CD4-positive, alpha-beta T cell treated with Interleukin-2 at 100 ng/mL for 4 hours (primary cell): Measurements from ENCODE around the gene CEP135.
"Not testable (repeated sequence)": the region's sequence is repeated elsewhere in the genome, so short reads cannot be mapped to it uniquely, and the experiment has no call there.

Experiments used
- DNase-seq: peaks from one replicate; pipeline ENCODE4 v3.0.0-alpha.2; 2020; ENCODE audit warnings: low spot score

CEP135 gene

GRCh38 chr4:55941881-55942396 lies 6.8 kb upstream of the CEP135 start:
- no peak for DNase-seq

- no peak for DNase-seq
Measured at GRCh38 chr4:55947254-55947882, 1.4 kb upstream of the CEP135 start.

- peak; percentile 78 for DNase-seq
Measured at GRCh38 chr4:55947912-55948725, 626 bp upstream of the CEP135 start.

GRCh38 chr4:55949482-55949802 lies 697 bp downstream of the CEP135 start:
- DNase-seq = no peak

DNA sequence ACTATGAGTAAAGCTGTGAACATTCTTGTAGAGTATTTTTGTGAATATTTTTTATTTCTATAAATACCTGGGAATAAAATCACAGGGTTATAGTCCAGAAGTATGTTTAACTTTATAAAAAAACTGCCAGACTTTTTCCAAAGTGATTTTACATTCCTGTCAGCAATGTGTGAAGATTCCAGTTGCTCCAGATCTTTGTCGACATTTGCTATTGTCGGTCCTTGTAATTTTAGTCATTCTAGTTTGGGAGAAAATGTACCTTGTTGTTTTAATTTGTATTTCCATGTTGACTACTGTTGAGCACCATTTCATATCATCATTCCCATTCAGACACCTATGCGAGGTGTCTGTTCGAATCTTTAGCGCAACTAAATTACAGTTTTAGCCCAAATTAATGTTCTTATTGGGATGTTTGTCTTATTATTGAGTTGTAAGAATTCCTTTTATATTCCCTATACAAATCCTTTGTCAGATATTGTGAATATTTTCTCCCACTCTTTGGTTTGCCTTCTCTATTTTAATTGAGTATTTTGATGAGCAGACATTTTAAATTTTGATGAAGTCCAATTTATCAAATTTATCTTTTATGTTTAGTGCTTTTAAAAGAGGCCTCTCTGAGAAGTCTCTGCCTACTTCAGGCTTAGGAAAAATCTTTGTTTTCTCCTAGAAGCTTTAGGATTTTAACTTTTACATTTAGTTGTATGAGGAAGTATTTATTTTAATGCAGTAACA lies 2.6 kb downstream of the CEP135 start:
- DNase-seq = no peak

GRCh38 chr4:55955710-55956109 lies 7.0 kb downstream of the CEP135 start:
- no peak for DNase-seq

DNA sequence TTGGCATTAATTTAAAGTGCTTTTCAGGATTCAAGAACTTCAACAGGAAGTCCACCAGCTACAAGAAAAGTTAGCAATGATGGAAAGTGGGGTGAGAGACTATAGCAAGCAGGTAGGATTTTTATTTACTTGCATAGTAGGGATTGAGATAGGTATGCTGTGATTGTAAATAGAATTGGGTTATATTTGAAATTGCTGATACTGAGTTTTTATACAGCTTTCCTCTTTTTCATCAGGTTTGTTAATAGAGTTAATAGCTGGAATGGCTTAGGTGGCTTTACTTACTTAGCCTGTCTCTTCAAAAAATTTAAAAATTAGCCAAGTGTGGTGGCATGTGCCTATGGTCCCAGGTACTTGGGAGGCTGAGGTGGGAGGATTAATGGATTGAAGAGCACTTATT lies 10.9 kb downstream of the CEP135 start:
- no peak for DNase-seq

DNA sequence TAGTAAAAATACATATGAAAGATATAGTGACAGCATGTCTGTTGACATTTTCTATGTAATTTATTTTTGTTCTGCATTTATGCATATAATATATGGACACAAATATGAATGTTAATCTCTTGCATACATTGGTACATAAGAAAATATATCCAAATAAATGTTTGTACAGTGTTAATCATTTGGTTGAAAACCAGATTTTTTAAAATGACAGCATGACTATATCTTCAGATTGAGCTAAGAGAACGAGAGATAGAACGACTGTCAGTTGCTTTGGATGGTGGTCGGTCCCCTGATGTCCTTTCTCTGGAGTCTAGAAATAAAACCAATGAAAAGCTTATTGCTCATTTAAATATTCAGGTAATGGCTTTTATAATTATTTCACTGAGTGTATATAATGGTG lies 15.3 kb downstream of the CEP135 start:
- no peak for DNase-seq

DNA sequence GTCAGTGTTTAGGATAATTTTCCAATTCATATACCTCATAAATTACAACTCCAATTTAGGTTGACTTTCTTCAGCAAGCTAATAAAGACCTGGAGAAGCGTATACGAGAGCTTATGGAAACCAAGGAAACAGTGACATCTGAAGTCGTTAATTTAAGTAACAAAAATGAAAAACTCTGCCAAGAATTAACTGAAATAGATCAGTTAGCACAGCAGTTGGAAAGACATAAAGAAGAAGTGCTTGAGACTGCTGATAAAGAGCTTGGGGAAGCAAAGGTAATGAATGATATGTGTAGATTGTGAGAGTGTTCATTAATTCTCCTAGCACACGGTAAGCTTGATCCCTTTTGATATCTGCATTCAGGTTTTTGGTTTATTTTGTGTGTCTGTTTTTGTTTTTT lies 16.8 kb downstream of the CEP135 start:
- no peak for DNase-seq

DNA sequence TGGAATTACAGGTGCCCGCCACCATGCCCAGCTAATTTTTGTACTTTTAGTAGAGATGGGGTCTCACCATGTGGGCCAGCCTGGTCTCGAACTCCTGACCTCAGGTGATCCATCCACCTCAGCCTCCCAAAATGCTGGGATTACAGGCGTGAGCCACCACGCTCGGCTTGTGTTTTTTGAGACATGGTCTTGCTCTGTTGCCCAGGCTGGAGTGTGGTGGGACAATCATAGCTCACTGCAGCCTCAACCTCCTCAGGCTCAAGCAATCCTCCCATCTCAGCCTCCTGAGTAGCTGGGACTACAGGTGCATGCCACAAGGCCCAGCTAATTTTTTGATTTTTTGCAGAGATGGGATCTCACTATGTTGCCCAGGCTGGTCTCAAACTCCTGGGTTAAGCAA lies 17.6 kb downstream of the CEP135 start:
- not testable (repeated sequence) for DNase-seq

GRCh38 chr4:55967376-55967775 lies 18.6 kb downstream of the CEP135 start:
- no peak for DNase-seq

DNA sequence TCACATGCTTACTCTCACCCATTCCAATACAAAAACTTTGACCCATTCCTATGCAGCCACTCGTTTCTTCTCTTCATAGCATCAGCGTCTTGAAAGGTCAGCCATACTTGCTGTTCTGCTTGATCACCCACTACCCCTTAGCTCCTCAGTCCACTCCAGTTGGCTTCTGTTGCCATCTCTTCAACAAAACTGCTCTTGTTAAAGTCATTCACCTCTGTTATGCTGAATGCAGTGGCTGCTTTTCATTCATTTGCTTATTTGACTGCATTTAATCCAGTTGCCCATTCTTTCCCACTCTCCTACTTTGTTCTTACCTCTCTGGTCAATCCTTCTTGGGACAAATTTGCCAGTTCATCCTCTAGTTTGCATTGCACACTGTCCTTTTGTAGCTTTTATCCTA lies 24.9 kb downstream of the CEP135 start:
- no peak for DNase-seq

- DNase-seq = no peak
Measured at GRCh38 chr4:55977811-55978210, 29.1 kb downstream of the CEP135 start.

DNA sequence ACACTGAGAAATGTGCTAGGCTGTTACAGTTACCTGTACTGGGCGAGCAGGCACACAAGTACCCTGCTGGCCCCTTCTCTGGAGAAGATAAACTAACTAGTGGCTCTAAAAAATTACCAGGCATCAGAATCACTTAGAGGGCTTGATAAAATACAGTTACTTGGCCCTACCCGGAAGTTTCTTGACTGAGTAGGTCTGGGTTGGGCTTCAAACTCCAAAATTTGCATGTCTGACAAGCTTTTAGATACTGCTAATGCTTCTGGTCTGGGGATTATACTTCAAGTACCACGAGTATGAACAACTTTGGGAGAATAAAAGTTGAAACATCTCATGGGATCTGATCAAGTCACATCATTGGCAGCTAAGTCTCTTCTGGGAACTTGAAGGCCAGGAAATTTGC lies 30.8 kb downstream of the CEP135 start:
- DNase-seq = no peak

DNA sequence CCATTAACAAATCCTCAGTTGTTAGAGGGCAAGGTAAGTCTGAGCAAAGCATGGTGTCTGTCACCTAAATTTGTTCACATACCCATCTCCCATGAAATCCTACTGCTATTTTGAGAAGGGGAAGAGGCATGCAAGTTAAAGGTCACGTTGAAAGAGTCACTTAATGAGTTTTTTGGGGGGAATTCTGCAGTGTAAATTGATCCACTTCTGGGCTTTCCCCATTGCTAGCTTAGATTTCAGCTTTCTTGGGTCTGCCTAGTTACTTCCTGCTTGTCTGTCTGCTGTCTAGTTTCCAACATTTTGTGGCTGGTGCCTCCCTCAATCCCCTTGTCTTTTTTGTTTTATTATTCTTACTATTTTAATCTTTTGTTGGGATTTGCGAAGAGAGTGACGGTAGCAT lies 32.0 kb downstream of the CEP135 start:
- no peak for DNase-seq

GRCh38 chr4:55982976-55983375 lies 34.2 kb downstream of the CEP135 start:
- no peak for DNase-seq

DNA sequence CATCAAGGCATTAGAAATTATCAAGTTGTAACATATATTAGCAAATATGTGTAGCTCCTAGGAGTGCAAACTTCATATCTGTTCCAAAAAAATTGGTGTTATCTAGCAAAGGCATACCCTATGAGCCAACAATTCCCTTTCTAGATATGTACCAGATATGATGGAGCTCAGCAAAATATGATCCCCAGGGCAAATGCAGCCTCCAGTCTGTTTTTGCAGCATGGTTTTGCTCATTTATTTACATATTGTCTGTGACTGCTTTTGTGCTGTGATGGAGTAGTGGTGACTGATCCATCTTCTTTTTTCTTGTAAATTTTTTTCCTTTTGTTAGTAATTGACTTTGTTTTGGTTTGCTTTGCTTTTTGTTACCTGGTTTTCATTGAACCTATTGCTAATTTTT lies 41.0 kb downstream of the CEP135 start:
- no peak for DNase-seq

- no peak for DNase-seq
Measured at GRCh38 chr4:55993994-55994663, 45.4 kb downstream of the CEP135 start.

GRCh38 chr4:55996646-55997045 lies 47.9 kb downstream of the CEP135 start:
- no peak for DNase-seq

DNA sequence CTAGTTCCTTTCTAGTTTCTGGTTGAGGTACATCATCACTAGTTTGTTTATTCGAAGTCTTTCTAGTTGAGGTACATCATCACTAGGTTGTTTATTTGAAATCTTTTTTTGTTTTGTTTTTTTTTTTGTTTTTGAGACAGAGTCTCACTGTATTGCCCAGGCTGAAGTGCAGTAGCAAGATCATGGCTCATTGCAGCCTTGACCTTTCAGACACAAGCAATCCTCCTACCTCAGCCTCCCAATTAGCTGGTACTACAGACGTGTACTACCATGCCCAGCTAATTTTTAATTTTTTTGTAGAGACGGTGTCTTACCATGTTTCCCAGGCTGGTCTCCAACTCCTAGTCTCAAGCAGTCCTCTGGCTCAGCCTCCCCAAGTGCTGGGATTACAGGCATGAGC lies 54.9 kb downstream of the CEP135 start:
- DNase-seq = no peak

- DNase-seq = no peak
Measured at GRCh38 chr4:56004235-56004634, 55.5 kb downstream of the CEP135 start.

GRCh38 chr4:56007154-56007553 lies 58.4 kb downstream of the CEP135 start:
- DNase-seq = no peak

GRCh38 chr4:56008206-56008605 lies 59.5 kb downstream of the CEP135 start:
- no peak for DNase-seq
